ENCODE data around the gene TMBIM4.
A peak's percentile ranks its signal among the peaks of the same experiment; 100 is the strongest.
"Not testable (repeated sequence)": the region's sequence is repeated elsewhere in the genome, so short reads cannot be mapped to it uniquely, and the experiment has no call there.

TMBIM4 gene

DNA sequence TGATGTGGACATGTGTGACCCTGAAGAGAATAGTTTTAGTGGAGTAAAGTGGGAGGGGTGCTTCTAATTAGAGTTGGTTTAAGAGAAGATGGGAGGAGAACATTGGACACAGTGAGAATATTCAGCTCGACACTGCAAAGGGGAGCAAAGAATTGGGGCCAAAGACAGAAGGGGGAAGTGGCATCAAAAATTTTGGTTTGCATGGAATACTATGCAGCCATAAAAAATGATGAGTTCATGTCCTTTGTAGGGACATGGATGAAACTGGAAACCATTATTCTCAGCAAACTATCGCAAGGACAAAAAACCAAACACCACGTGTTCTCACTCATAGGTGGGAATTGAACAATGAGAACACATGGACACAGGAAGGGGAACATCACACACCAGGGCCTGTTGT is 15.0 kb upstream of the TMBIM4 start:
- DNase-seq (ENCODE audit: low spot score): not testable (repeated sequence)

DNA sequence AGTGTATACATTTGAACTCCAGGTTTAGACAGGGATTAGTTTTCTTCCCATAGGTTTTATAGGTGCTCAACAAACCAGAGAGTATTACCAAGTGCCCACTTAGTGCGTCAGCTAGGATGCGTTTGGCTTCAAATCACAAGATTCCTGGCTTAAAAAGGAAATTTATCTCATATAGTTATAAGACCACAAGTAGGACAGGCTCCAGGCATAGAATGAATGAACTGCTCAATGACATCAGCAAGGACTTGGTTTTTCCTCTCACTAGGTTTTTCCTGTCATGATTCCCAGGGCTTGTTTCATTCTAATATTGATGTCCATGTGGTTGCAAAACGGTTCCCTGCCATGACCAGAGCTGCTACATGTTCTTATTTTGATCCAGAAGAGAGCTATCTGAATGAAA is 13.2 kb upstream of the TMBIM4 start:
- DNase-seq (ENCODE audit: low spot score): no peak

- no peak for DNase-seq (ENCODE audit: low spot score)
Observed at GRCh38 chr12:66176105-66176900, 6.5 kb upstream of the TMBIM4 start.

DNA sequence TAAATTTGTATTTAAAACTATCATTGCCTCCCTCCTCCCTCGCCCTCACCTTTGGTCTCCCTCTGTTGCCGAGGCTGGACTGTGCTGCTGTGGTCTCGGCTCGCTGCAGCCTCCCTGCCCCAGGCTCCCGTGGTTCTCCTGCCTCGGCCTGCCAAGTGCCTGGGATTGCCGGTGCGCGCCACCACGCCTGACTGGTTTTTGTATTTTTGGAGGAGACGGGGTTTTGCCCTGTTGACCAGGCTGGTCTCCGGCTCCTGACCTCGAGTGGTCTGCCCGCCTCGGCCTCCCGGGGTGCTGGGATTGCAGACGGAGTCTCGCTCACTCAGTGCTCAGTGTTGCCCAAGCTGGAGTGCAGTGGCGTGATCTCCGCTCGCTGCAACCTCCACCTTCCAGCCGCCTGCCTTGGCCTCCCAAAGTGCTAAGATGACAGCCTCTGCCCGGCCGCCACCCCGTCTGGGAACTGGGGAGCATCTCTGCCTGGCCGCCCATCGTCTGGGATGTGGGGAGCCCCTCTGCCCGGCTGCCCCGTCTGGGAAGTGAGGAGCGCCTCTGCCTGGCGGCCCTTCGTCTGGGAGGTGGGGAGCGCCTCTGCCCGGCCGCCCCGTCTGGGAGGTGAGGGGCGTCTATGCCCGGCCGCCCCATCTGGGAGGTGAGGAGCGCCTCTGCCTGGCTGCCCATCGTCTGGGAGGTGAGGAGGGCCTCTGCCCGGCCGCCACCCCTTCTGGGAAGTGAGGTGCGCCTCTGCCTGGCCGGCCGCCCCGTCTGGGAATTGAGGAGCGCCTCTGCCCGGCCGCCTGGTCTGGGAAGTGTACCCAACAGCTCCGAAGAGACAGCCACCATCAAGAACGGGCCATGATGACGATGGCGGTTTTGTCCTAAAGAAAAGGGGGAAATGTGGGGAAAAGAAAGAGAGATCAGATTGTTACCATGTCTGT is 4.9 kb upstream of the TMBIM4 start:
- not testable (repeated sequence) for DNase-seq (ENCODE audit: low spot score)

GRCh38 chr12:66170606-66171005 is 810 bp upstream of the TMBIM4 start:
- DNase-seq (ENCODE audit: low spot score): no peak

- no peak for DNase-seq (ENCODE audit: low spot score)
Observed at GRCh38 chr12:66168410-66168809, 1.4 kb downstream of the TMBIM4 start.

DNA sequence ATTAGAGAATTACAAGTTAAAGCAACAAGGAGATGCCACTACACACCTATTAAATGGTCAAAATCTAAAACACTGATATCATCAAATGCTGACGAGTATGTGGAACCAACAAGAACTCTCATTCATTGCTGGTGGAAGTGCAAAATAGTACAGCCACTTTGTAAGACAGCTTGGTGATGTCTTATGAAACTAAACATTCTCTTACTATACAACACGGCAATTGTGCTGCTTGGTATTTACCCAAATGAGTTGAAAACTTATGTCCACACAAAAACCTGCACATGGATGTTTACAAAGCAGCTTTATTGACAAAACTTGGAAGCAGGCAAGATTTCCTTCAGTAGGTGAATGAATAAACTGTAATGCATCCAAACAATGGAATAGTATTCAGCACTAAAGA is 3.2 kb downstream of the TMBIM4 start:
- no peak for DNase-seq (ENCODE audit: low spot score)

- no peak for DNase-seq (ENCODE audit: low spot score)
Observed at GRCh38 chr12:66165141-66165540, 4.7 kb downstream of the TMBIM4 start.

- DNase-seq (ENCODE audit: low spot score): no peak
Observed at GRCh38 chr12:66164349-66164821, 5.4 kb downstream of the TMBIM4 start.

DNA sequence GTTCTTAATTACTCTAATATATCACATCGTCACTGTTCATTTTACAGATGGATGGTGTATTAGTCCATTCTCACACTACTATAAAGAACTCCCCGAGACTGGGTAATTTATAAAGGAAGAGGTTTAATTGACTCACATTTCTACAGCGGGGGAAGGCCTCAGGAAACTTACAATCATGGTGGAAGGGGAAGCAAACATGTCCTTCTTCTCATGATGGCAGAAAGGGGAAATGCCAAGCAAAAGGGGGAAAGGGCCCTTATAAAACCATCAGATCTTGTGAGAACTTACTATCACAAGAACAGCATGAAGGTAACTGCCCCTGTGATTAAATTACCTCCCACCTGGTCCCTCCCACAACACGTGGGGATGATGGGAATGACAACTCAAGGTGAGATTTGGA is 6.5 kb downstream of the TMBIM4 start:
- no peak for DNase-seq (ENCODE audit: low spot score)

GRCh38 chr12:66162701-66163100 is 7.1 kb downstream of the TMBIM4 start:
- DNase-seq (ENCODE audit: low spot score): no peak

DNA sequence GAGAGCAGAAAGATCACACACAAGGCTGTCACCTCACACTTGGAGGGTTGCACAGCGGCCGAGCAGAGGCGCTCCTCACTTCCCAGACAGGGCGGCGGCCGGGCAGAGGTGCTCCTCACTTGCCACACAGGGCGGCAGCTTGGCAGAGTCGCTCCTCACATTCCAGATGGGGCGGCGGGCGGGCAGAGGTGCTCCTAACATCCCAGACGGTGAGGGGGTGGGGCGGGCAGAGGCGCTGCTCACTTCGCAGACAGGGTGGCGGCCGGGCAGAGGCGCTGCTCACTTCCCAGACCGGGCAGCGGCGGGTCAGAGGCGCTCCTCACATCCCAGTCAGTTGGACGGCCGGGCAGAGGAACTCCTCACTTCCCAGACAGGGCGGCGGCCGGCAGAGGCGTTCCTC is 9.1 kb downstream of the TMBIM4 start:
- DNase-seq (ENCODE audit: low spot score): no peak

DNA sequence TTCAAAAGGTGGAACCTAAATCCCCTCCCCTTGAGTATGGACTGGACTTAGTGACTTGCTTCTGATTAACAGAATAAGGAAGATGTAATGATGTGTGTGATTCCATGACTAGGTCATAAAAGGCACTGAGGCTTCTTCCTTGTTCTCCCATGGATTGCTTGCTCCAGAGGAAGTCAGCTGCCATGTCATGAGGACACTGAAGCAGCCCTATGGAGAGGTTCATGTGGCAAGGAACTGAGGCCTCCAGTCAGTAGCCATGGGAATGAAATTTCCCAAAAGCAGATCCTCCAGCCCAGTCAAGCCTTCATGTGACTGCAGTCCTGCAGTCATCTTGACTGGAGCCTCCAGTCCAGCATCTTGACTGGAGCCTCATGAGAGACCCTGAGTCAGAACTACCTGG is 10.7 kb downstream of the TMBIM4 start:
- no peak for DNase-seq (ENCODE audit: low spot score)

DNA sequence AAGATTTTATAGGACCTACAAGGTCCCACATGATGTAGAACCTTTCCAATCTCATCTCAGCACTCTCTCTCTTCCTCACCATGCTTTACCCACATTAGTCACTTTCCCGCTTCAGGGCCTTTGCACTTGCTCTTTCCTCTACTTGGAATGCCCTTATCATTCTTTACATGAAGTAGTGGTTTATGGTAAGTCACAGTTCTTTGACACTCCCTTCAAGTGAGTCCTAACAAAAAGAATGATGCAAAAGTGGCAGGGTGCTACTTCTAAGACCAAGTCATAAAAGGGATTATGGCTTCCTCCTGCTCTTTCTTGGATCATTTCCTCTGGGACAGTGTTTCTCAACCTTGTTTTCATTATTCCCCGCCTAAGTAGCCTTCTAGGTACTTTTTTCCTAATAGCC is 13.1 kb downstream of the TMBIM4 start:
- DNase-seq (ENCODE audit: low spot score): no peak

DNA sequence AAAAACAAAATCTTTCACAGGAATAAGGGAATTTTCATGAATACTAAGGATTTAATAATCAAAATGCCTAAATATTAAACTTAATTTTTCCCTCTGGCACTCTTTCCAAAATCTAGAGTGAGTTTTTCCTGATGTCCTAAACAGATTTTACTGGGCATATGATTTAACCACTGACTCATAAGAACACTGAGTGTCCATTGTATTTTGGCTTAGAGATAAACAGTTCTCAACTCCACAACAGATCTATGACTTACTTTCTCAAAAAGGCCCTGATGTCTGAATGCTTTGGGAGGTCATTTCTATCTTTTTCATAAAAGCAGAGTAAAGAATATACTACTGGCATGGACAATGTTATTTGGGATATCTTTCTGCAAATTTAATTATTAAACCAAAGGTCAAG is 15.0 kb downstream of the TMBIM4 start:
- no peak for DNase-seq (ENCODE audit: low spot score)

- no peak for DNase-seq (ENCODE audit: low spot score)
Observed at GRCh38 chr12:66152732-66153131, 17.1 kb downstream of the TMBIM4 start.

DNA sequence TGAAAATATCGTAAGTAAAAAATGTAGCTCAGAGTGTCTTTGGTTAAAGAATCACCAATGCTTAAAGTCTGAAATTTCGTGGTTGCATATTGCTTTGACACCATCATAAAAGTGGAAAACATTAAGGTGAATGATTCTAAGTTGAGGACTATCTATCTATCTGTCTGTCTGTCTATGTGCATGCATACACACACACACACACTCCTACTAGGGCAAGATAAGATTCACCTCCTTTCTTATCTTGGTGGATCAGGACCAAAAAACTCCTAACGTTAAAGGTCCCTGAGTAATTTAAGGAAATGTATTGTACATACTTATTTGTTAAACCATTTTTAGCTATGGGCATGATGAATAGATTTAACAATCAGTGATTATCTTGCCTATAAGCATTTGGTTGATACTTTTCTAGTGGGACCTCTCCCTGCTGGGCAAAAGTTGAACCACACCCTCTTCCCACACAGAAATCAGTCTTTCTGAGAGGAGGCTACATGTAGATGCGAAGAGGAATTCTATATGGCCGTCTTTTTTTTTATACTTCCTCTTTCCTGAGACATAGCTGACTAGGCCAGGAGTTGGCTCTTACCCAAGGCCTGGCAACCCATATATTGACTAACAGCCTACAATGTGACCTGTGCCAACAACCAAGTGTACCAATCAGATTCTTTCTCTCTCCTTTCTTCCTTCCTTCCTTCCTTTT is 19.9 kb downstream of the TMBIM4 start:
- no peak for DNase-seq (ENCODE audit: low spot score)

DNA sequence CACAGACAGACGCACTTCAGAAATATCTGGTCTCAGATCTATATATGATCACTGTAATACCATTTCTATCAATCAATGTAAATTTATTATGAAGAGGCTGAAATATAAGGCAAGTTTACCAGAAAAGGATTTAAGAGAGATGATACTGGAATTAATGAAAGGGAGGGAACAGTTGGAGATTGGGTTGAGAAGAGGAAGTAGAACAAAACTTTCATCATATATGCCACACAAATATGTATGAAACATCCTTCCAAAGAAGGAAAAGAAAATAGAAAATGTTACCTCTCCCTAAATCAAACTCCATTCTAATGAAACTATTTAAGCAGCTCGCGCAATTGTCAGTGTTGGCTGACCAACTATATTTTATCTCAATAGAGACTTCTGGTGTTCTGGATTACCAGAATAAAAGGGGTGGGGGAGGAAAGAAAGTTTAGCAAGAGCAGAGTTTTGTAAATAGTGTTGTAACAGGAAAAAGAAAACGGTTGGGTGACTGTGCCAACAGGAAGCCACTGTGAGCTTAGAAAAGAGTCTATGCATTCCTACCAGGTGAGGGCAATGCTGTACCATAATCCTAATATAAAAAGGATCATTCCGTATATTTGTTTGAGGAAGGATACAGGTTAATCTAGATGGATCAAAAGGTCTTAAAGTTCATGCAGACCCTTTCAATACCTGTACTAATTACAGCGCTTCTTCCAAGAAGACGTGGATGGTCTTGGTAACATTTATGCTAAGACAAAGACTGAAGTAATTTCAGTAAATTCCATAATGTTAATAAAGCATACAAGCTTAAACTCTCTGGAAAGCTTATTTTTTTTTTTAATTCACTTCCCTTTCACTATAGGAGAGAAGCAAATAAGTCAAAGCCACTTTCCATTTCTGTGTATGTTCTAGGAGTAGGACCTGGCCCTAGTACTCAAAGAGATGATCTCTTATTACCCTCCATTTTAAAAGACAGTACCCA is 24.7 kb downstream of the TMBIM4 start:
- peak; percentile 31 for DNase-seq (ENCODE audit: low spot score)

DNA sequence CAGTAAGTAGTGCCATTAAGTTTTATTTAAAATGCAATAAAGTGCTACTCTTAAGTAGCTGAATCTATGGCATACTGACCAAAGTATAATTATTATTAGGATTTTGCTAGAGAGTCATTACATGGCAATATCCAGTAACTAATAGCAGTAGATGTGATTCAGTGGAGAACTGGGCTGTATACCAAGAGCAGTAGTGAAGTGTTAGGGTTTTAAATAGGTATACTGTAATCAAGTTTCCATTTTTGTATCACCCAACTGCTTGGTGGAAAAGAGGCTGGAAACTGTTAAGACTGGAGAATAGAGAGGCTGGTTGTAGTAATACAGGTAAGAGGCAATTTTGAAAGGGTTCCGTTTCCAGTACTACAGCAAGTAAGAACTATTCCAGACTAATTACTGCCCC is 25.9 kb downstream of the TMBIM4 start:
- no peak for DNase-seq (ENCODE audit: low spot score)

GRCh38 chr12:66142826-66143225 is 27.0 kb downstream of the TMBIM4 start:
- DNase-seq (ENCODE audit: low spot score): no peak

GRCh38 chr12:66141299-66141698 is 28.5 kb downstream of the TMBIM4 start:
- no peak for DNase-seq (ENCODE audit: low spot score)

Measured in SW480 (cell line).